NB4 (cell line): ENCODE results near the gene SCGB1D1.

Source experiments
- DNase-seq: peaks from one replicate; pipeline ENCODE4 v3.0.0; 2010; ENCODE audit warnings: low read depth
- H3K4me3 ChIP-seq: one replicate; pipeline ENCODE4 v1.5.1; 2011; ENCODE audit warnings: mild to moderate bottlenecking, low read depth, low read length, moderate library complexity
- CTCF ChIP-seq: IDR thresholded peaks from one replicate; pipeline ENCODE4 v1.5.1; 2012; ENCODE audit warnings: low read depth, low read length
- MAX ChIP-seq: IDR thresholded peaks from 2 replicates; pipeline ENCODE4 v1.6.1; 2011; ENCODE audit warnings: low read depth, low read length
- MYC ChIP-seq: IDR thresholded peaks from 2 replicates; pipeline ENCODE4 v1.6.1; 2011; ENCODE audit warnings: low read depth, low read length
- POLR2A ChIP-seq: IDR thresholded peaks from 2 replicates; pipeline ENCODE4 v1.6.1; 2011; ENCODE audit warnings: mild to moderate bottlenecking; ENCODE audit not compliant: insufficient read length; ENCODE audit errors: extremely low read depth

Gene SCGB1D1

GRCh38 chr11:62153087-62153395 lies 37.0 kb upstream of the SCGB1D1 start:
- no peak for TF ChIP-seq CTCF
- no peak for TF ChIP-seq MAX
- no peak for TF ChIP-seq MYC
- no peak for TF ChIP-seq POLR2A
- H3K4me3 ChIP-seq, result no peak overlapping the region
- no peak for DNase-seq

- no peak for DNase-seq
- H3K4me3 ChIP-seq, result no peak overlapping the region
- TF ChIP-seq MYC (no peak), MAX (no peak), POLR2A (no peak), CTCF (no peak)
Observed at GRCh38 chr11:62153617-62154016, 36.4 kb upstream of the SCGB1D1 start.

GRCh38 chr11:62157603-62158002 lies 32.4 kb upstream of the SCGB1D1 start:
- DNase-seq, result no peak
- TF ChIP-seq CTCF (no peak), MAX (no peak), POLR2A (no peak), MYC (no peak)
- no peak overlapping the region for H3K4me3 ChIP-seq

- no peak for DNase-seq
- no peak for TF ChIP-seq CTCF
- TF ChIP-seq MAX, result no peak
- no peak for TF ChIP-seq MYC
- TF ChIP-seq POLR2A, result no peak
- no peak overlapping the region for H3K4me3 ChIP-seq
Observed at GRCh38 chr11:62166371-62166770, 23.6 kb upstream of the SCGB1D1 start.

- DNase-seq, result no peak
- no peak overlapping the region for H3K4me3 ChIP-seq
- TF ChIP-seq POLR2A (no peak), MYC (no peak), MAX (no peak), CTCF (no peak)
Observed at GRCh38 chr11:62169448-62169847, 20.6 kb upstream of the SCGB1D1 start.

GRCh38 chr11:62169935-62170334 lies 20.1 kb upstream of the SCGB1D1 start:
- DNase-seq, result no peak
- no peak overlapping the region for H3K4me3 ChIP-seq
- TF ChIP-seq MYC, result no peak
- no peak for TF ChIP-seq POLR2A
- TF ChIP-seq CTCF, result no peak
- TF ChIP-seq MAX, result no peak
